HG02623 (cell line): ENCODE results near the gene PVALB.

Source experiments
- ATAC-seq: cut with Tn5 transposase; IDR thresholded peaks from one replicate; pipeline ENCODE4 v1.9.1; 2021; ENCODE audit warnings: moderate library complexity; ENCODE audit not compliant: unreplicated experiment

The PVALB gene

DNA sequence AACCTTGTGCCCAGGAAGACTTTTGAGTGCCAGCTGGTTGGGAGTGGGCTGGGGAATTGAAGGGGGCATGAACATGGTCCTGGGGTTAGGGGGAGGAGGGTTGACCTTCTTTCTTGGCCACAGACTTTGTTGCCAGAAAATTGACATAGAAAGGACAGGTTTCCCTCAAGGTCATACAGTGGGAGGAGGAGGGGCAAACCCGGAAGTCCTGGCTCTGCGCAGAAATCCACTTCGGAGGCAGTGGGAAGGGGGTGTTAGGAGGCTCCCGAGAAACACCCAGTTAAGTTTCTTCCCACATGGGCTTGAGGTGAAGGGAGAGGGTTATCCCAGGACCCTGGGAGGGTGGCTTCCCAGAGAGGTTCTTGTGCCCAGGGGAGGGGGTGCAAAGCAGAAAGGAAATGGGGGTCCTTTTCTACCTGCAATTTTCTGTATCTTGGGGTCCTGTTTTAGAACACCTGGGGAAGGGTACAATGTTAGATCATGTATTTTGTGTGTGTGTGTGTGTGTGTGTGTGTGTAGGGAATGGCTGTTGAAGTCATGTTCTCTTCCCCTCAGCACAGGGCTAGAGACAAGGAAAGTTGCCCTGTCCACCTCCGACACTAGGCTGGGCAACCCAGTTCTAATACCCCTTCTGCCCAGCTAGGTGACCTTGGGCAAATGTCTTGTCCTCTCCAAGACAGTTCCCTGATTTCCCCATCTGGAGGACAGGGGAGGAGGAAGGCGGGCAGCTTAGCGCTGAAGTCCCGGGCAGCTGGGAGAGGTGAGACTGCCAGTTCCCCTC, 1.1 kb downstream of the PVALB start:
- no peak for ATAC-seq

DNA sequence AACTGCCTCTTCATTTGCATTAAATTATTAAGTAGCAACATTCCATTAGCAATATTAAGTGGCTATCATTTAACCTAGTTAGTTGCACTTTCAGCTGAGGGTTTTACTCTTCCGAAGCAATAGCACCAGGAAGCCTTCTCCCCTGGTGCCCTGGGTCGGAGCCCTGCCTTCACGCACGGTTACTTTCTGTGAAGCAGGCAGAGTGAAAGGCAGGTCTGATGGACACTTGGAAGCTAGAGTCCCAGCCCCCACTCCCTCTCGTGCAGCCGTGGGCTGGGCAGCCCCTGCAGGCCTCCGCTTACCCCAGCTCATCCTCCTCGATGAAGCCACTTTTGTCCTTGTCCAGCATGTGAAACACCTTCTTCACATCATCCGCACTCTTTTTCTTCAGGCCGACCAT, 2.0 kb downstream of the PVALB start:
- ATAC-seq: no peak

DNA sequence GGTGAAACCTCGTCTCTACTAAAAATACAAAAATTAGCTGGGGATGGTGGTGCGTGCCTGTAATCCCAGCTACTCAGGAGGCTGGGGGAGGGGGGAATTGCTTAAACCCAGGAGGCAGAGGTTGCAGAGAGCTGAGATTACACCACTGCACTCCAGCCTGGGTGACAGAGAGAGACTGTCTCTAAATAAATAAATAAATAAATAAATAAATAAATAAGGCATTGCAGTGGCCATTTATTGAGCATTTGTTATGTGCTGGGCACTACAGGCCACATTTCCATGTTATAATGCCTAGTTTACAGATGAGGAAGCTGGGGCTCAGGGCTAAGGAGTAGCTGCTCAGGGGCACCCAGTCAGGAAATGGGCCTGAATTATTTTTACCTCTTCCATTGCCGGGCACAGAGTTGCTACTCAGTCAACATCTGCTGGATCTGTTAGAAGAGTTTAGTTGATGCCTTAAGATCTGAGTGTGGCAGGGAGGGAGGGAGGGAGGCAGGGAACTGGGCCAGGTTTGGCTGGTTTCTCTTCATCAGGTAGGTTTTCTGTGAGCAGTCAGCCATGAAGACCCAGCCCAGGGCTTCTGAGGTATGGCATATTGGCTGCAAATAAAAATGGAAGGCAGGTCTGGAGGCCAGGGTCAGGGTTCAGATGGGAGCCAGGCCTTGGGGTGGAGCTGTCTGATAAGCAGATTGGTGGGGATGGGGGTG, 5.6 kb downstream of the PVALB start:
- ATAC-seq: no peak

DNA sequence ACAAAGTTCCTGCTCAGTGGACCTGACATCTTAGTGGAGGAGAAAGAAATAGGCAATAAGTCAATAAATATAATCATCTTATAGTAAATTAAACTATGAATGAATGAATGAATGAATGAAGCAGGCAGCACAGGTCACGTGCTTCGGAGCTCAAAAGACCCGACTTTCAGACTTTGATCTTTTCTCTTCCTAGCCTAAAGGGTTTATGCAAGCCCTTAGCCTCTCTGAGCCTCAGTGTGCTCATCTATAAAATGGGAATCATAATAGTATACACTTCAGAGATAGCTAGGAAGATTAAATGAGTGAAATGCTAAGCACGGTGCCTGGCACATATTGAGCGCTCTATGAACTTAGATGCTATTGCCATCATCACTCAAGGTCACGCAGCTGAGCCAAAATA, 7.5 kb downstream of the PVALB start:
- no peak for ATAC-seq

DNA sequence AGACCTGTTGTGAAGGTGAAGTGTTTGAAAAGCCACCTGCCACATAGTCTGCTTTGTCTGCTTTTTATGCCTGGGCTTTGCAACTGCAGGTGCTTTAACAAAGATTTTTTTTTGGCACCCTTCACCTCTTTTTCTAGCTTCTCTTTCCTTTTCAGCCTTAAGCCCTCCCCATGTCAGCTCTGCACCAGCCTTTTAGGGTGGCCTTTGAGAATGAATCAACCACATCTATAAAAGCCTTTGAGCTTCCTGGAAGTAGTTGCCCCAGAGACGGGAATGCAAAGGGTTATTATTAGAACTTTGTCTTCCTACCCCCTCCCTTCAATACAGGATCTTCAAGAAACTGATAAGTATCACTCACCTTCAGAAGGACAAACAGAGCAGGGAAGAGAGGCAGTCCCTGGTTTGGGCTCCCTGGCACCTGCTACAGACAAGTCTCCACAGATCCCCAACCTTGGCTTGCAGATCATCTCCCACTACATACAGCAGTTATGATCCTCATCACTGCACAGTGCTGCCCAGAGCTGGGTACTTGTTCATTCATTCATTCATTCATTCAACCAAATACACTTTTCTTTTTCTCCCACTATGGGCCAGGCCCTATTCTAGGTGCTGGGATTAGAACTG, 8.0 kb downstream of the PVALB start:
- ATAC-seq: no peak

DNA sequence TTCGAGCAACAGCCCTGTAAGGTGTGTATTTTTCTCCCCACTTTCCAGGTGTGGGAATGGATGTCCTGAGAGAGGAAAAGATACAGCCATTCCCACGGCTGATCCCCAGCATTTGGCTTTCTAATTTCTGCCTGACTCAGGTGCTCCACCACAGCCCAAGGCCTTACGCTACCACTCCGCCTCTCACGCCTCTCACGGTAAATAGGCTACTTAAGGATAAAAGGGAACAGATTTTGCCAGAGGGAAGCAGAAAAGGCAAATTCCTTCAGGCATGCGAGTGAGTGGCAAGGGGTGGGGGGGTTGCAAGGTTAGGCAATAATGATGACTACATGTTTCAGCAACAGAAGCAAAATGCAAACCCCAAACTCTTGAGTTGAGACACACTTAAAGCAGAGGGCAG, 9.2 kb downstream of the PVALB start:
- no peak for ATAC-seq

DNA sequence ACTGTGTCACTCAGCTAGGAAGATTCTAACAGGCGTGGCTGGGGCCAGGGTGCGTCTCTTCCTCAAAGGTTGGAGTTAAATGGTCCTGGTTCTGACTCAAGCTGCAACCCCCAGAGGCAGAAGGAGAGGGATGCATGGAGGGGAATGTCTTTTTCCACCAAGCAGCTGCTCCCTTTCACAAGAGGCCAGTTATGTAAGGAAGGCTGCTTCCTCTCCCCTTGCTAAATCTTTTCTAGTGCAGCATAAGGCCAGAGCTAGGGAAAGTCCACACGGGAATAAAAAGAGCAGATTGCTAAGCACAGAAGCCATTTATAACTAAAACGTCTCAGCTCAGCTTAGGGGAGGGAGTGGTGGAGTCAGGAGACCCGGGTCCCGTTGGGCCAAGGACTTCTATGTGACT, 10.0 kb downstream of the PVALB start:
- ATAC-seq: no peak

DNA sequence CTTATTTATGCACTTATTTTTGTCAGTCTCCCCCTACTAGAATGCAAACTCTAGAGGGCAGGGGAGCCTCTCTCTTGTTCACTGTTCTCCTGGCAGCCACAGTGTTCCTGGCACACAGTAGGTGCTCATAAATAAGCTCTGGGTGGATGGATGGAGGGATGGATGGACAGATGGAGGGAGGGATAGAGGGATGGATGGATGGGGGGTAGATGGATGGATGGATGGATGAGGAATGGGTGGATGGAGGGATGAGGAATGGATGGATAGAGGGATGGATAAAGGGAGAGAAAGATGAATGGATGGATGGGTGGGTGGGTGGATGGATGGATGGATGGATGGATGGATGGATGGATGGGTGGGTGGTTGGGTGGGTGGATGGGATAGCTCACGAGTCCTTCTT, 13.5 kb downstream of the PVALB start:
- ATAC-seq: no peak

DNA sequence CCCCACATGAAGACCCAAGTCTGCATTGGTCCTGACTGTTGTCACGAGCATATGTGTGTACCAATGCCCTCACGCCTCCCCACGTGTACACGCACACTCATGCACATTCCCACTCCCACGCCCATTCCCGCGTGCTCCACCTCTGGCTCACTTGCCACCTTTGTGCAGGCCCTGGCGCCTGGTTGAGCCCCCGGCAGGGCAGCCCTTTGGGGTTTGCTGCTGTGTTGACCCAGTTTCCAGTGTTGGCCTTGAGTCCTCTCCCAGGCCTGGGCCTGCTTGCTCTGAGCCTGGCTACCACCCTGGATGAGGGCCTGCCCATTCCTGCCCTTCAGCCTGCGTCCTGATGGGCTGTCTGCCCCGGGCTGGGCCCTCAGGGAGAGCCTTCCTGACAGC, 18.2 kb downstream of the PVALB start:
- no peak for ATAC-seq

DNA sequence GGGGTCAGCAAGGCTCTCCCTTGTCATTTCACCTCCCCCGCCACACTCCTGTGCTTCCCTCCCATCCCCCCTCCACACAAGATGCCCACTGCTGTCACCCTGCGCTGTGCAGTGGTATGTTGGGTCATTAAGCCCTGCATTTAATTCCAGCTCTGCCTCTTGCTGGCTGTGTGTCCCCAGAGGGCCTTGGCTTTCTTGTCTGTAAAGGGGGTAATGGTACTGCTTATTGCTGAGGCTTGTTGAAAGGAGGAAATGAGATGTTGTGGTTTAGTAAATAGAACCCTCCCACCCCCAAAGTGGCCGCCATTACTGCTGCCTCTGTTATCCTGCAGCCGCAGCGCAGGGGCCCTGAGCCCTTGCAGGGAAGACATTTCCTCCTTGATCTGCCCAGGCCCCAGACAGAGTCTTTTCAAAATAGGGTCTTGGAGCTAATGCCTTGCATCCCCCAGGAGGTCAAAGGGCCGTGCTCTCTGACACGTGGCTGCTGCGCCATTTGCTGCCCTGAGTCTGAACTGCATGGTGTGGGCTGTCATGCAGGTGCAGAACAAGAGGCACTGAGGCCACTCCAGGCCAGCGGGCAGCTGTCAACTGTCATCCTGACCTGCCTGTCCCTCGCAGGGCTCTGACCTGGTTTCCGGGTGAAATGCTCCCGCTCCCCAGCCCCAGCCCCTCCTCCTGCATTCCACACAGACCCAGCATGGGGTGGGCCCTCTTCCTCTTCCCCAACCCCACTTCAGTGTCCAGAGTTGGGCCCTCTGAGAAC, 18.7 kb downstream of the PVALB start:
- no peak for ATAC-seq

DNA sequence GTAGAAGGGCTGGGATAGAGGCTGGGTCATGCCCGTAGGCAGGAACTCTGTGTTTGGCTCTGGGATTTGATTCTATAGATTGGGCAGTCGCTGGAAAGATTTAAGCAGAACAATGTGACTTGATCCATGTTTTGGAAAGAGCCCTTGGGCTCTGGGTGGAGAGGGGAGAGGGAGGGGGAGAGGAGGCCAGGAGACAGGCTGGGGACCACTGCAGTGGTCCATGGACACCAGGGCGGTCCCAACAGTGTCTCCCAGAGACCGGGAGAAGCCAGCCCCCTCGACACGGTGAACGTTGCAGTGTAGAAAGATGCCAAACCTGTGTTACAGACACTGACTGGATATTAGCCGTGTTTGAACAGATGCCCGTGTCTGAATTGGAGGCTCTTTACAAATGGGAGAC, 19.5 kb downstream of the PVALB start:
- no peak for ATAC-seq

DNA sequence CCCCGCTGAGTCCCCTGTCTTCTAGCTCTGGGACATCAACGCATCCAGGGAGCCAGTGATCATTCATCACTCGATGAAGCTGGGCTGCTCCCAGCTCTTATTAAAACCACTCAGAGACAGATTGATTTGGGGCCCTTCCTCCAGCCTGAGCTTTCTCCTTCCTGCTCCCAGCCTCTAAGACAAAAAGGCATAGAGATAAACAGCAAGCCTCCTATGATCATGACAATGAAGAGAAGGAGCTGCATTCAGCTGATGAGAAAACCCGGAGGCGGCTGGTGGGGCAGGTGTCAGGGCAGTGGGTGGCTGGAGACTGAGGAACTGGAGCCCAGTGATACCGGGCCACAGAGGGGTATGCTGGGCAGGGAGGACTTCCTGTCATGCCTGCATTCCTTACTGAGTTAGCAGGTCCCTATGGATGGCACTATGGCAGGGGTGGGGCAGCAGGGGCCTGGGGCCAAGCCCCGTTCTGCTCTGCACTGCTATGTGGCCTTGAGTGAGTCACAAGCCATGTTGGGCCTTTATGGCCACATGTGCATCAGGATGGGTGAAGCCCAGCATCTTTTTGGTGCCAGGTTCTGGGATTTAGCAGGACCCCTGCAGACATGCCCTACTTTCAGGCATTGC, 20.2 kb downstream of the PVALB start:
- no peak for ATAC-seq

DNA sequence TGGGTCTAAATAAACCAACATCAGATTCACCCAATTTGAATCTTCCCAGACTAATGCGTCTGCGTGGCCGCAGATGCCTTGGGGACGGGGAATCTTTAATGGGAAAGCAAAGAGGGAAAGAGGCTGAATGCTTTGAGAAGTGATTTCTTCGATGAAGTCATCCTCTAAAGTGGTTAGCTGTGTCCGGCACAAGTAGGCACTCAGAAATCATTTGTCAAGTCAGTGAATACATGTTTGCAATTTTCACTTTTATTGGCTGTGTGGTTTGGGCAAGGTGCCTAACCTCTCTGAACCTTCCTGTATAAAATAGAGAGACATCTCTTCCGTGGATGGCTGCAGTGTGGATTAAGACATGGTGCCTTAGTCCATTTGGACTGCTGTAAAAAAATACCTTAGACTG, 21.2 kb downstream of the PVALB start:
- ATAC-seq: no peak

DNA sequence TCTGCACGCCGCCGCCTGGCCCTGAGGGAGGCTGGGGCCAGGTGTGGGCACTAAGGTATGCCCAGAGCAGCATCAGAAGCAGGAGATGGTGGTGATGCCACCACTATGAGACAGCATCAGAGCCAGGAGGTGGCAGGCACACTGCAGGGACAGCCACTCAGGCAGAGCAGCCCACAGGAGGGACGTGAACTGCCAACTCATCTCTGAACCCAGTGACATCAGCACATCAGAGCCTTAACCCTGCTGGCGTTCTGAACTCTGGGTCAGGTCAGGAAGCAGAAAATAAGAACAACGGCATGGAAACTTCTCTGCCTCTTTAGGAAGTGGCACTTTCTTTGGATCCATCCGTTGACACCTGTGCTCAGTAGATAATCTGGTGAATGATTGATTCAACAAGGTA, 26.2 kb downstream of the PVALB start:
- ATAC-seq: no peak

DNA sequence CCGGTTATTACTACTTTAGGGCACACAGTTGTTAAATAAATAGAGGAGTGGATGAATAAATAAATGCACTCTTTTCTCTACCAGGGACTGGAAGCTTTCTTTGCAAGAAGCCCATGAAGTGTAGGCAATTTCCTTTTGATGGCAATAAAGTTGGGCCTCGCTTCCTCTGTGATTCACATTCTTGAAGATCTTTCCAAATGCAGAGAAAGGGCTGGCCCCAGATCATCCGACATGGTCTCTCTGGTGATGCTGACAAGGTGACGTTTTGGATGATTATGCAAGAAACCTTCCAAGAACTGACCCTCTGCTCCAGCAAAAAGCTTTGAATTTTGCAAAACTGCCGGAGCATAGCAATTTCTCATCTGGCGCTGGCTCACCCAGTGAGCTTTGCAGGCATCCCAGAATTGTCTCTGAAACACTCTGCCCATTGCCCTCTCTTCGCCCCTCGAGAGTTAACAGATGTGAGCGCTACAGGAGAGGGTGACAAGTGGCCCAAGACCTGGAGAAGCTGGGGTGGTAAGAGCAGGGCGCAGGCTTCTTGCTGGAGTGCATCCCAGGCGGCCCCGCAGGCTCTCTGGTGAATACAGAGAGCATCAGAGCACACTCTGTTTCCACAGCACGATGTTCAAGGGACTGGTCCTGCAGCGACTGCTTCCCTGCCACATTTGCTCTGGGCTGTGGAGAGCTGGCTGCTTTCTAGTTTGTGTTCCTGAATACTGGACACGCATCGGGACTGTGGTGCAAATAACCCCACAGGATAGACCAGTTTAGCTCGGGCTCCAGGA, 29.4 kb downstream of the PVALB start:
- no peak for ATAC-seq

DNA sequence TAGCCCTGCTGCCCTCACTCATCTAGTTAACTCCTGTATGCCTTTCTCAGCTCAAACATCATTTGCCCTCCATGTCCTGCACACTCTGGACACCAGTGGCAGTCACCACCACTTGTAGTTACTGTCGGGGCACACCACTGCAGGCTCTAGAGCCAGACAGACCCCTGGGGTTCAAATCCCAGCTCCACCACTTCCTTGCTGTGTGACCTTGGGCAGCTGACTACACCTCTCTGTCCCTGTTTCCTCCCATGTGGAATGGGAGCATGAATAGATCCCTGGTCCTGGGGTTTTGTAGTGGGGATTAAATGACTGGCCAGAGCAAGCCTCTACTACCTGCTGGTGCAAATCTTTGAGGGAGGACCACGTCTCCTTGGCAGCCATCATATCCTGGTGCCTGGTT, 33.1 kb downstream of the PVALB start:
- ATAC-seq: no peak

DNA sequence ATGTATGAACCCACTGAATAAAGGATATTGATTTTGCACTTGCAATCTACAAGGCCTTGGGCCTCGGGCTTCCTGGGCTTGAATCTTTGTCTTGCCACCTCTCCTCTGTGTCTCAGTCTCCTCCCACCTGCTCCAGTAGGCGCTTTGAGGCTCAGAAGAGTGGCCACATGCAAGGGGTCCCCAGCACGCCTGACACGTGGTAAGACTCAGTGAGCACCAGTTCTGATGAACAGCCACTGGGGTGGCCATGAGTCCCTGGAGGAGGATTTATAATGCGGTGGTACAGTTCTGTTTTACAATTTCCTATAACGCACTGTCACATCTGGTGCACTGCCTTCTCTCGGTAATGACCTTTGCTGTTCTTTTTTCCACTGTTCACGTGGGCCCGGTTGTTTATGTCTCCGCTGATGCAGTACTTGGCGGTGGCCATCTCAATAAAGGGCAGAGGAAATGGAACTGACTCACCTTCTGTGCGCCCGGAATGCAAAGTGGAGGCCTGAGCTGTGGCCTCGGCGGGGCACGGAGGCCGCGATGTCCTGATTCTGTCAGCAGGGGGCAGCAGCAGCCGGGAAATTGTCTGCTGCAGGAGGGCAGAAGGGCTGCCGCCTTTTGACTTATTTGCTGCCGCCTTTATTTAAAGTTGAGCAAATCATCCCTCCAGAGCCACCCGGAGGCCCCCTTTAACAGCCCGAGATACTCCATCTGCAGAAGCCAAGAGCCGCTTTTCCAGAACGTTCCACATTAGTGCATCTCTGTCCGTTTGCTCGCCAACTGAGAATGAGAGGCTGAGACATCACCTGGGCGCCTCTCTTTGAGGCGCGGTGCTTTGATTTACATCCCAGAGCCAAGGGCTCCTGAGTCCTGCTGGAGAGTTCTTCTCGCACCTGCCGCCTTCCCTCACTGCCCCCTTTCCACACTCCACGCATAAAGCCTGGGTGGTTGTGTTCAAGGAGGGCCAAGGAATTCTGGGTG, 34.9 kb downstream of the PVALB start:
- no peak for ATAC-seq

DNA sequence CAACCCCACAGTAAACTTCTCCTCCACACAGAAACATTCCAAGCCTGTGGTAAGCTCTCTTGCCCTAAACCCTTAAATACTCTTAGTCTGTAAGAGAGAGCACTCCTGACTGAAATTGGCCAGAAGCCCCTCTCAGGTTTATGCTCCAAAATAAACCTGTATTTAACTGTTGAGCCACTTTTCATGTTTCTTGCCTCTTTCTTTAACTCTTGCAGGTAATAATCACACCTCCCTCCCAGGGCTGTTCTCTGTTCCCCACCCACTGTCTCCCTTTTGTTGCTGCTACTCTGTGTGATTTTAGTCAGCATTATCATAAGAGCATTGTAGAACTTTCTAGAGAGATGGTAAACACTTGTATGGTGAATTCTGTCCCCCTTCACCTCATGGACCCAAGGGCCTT, 38.8 kb downstream of the PVALB start:
- ATAC-seq: no peak

DNA sequence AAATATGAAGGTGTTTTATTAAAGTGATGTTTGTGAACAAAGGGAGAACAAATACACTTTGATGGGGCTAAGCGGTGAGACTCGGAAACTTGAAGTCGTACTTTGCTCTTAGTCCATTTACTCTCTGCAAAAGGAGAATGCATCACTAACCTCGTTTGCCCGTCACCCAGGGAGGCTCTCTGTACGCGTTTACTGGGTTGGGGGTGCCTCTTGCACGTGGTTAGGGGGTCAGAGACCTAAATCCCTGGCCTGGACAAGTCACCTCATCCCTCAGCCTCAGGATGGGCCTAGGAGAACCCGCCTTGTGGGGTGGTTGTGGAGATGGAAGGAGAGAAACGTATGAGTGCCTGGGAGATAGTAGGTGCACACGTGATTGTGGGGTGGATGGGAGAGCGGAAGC, 40.1 kb downstream of the PVALB start:
- ATAC-seq: no peak
